ENCODE measurements around the gene TANGO2. TPM values are rescaled to one million over a fixed set of nuclear protein-coding genes. Genes with fewer than 3 reads are reported as not detected.
A peak's percentile ranks its signal among the peaks of the same experiment; 100 is the strongest.

TANGO2 gene
- total and polyA plus RNA-seq, 2 experiments from 2014 or later = 18.7 to 21.9 TPM

DNA sequence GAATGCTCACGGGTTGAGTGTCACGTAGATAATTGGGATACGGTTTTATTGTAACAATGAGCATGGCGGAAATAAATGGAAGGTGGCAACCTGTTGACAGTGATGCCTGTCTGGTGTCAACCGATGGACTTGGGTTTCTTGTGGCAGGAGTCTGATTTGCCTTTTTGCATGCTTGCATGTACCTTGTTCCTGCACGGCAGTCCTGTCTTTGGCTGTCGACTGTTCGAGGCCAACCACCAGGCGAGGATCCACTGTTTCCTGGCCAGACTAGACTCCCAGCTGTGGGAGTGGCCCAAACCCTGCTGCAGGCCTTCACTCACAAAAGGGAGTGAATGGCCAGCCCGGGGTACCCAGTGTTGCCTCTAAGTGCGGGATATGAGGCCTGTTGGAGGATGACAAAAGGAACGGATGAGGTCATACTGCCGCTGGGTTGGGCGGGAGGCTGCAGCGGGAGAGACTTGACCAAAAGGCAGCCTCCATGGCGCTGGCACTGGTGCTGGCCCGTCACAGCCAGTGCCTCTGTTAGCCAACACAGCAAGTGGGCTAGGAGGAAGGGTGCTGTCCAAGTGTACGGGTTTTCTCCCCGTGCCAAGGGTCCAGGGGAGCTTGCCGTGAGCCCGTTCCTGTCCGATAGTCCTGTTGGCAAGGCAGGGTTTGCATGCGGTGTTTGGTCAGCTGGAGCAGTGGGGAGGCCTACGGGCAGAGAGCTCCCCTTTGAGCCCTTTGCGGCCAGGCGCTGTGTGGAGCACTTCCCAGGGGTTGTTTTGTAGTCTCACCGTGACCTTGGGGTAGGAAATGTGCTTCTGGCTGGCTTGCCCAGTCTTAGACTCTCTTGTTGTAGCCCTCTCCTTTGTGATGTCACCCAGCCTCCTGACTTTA, 60.1 kb downstream of the TANGO2 start:
- peaks cover 4% of the 10 kb centered on the region for H3K36me3 ChIP-seq
- peaks cover 19% of the 10 kb centered on the region for H3K4me1 ChIP-seq (ENCODE audit: low read depth)
- TF ChIP-seq, protein P1, sequence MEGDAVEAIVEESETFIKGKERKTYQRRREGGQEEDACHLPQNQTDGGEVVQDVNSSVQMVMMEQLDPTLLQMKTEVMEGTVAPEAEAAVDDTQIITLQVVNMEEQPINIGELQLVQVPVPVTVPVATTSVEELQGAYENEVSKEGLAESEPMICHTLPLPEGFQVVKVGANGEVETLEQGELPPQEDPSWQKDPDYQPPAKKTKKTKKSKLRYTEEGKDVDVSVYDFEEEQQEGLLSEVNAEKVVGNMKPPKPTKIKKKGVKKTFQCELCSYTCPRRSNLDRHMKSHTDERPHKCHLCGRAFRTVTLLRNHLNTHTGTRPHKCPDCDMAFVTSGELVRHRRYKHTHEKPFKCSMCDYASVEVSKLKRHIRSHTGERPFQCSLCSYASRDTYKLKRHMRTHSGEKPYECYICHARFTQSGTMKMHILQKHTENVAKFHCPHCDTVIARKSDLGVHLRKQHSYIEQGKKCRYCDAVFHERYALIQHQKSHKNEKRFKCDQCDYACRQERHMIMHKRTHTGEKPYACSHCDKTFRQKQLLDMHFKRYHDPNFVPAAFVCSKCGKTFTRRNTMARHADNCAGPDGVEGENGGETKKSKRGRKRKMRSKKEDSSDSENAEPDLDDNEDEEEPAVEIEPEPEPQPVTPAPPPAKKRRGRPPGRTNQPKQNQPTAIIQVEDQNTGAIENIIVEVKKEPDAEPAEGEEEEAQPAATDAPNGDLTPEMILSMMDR (IDR thresholded peaks at IDR 0.05; ENCODE audit: low read depth, low read length) = no peak
- DNase-seq (ENCODE audit: low read depth in 1 of 2, low spot score in 1 of 2) = peak; percentile 17 to 57
- H3K4me3 ChIP-seq = peak overlapping the region; percentile 52
- H3K27ac ChIP-seq = peak overlapping the region; percentile 90
- no peaks in the 10 kb centered on the region for H3K27me3 ChIP-seq
- H3K9me3 ChIP-seq (ENCODE audit: low read depth) = no peaks in the 10 kb centered on the region

DNA sequence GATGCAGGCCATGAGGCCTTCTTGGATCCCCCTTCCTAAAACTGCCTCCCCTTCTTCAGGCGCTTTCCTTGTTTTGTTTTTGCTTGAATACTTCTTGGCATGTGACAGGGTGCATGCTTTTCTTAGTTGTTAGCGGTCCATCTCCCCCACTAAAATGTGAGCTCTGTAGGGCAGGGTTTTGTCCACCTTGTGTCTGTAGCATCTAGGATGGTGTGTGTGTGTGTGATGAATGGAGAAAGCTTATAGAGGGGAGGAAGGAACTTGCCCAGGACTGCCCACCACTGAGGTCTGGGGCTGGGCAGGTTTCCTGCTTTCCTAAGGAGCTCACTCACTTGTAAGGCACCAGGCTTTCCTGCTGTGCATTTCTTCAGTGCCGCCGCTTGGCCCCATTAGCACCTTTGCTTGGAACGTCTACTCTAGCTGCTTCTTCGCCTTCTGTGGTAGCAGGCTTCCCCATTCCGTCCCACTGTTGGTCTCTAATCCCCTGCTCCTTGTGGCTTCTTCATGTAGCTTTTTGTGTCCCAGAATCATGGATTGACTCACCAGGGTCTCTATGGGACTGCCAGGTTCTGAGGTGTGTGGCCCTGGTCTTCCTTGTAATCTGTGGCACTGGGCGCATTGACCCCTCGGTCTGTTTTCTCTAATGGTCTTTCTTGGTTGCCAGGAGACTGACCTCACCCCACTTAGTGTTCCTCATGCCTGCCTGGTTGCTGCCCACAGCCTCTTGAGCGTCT, 62.4 kb downstream of the TANGO2 start:
- H3K4me1 ChIP-seq (ENCODE audit: low read depth) = peaks cover 19% of the 10 kb centered on the region
- H3K27me3 ChIP-seq = no peaks in the 10 kb centered on the region
- DNase-seq (ENCODE audit: low read depth in 1 of 2, low spot score in 1 of 2) = no peak
- H3K4me3 ChIP-seq = no peak overlapping the region
- TF ChIP-seq, protein P1 (IDR thresholded peaks at IDR 0.05; ENCODE audit: low read depth, low read length) = no peak
- H3K36me3 ChIP-seq = peaks cover 26% of the 10 kb centered on the region
- no peak overlapping the region for H3K27ac ChIP-seq
- H3K9me3 ChIP-seq (ENCODE audit: low read depth) = no peaks in the 10 kb centered on the region

DNA sequence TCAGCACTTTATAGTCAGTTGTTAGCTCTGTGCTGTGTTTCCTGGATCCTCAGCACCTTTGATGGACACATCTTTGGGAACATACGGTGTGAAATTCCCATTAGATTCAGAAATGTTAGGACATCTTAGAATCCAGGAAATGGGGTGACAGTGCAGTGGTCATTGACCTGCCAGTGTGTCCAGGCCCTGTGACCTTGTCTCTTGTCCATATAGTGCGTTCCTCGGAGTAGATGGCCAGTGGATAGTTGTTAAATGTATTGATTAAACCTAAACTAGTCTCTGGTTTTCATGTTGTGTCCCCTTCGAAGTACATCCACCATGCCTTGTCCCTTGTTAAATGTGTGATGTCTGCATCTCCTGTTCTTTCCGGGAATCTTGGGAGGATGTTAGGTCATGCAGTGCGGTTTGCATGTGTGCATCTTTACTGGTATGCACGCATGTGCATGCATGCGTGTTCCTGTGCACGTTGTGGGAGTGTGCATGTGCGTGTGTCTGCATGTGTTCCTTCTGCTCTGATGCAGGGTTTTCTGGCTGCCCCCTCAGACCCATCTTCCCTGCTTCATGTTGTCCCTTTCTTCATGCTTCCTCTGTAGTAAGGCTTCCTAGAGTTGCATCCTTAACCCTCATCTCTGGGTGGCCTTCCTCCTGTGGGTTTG, 63.1 kb downstream of the TANGO2 start:
- no peak overlapping the region for H3K4me3 ChIP-seq
- H3K27ac ChIP-seq = peak overlapping the region; percentile 72
- TF ChIP-seq, protein P1 (IDR thresholded peaks at IDR 0.05; ENCODE audit: low read depth, low read length) = no peak
- DNase-seq (ENCODE audit: low read depth in 1 of 2, low spot score in 1 of 2) = no peak
- peaks cover 32% of the 10 kb centered on the region for H3K36me3 ChIP-seq
- H3K4me1 ChIP-seq (ENCODE audit: low read depth) = peaks cover 19% of the 10 kb centered on the region
- H3K9me3 ChIP-seq (ENCODE audit: low read depth) = no peaks in the 10 kb centered on the region
- H3K27me3 ChIP-seq = no peaks in the 10 kb centered on the region

DNA sequence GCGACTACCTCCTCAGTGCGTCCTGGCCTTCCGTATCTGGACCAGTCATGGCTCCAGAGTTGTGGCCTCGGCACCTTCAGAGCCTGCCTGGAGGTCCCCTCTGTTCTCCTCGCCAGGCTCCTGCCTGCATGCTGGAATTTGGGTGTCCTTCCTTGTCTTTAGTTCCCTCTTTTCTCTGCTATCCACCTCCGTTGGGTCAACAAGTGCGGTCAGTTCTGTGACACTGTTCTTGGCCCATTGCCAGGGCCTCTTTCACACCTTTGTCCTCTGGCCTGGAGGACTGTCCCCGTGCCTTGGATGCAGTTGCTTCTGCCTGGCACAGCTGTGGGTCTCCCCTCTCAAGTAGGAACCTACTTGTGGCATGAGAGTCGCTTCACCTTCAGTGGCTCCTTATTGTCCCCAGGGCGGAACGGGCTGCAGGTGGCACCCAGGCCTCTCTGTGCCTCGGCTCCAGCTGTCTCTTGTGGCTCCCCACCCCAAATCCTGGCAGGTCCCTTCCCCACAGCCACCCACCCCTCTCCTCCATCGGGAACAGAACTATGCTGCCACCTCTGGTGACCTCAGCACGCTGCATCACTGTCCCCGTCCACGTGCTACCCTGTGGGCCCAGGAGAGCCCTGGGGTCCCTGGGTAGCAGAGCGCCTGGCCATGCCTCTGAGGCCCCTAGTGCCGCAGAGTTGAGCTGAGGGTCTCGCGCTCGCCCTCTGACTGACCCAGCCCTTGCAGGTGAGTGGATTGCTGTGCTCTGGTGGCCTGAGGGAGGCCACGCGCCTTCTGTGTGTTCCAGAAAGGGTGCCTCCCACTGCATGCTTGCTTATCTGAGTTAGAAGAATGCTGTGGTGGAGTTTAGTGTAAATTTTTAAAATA, 63.9 kb downstream of the TANGO2 start:
- Histone ChIP-seq H3K27me3 (no peaks in the 10 kb centered on the region), H3K9me3 (ENCODE audit: low read depth) (no peaks in the 10 kb centered on the region), H3K4me1 (ENCODE audit: low read depth) (peaks cover 19% of the 10 kb centered on the region), H3K4me3 (no peak overlapping the region), H3K36me3 (peaks cover 40% of the 10 kb centered on the region), H3K27ac (peak overlapping the region; percentile 72)
- DNase-seq (ENCODE audit: low read depth in 1 of 2, low spot score in 1 of 2) = peak; percentile 21 to 70
- TF ChIP-seq, protein P1 (IDR thresholded peaks at IDR 0.05; ENCODE audit: low read depth, low read length) = peak; percentile 40

DNA sequence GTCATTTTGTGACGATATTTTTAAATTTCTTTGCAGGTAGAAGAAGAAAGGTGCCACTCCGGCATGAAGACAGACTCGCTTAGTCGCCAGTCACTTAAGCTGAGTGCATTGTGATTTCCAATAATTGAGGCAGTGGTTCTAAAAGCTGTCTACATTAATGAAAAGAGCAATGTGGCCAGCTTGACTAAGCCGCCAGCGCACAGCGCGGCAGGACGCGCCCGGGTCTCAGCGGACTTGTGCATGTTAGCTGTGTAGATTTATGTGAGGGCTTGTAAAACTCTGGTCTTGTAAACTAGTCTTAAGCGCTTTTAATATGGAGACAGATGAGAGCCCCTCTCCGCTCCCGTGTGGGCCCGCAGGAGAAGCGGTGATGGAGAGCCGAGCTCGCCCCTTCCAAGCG, 64.7 kb downstream of the TANGO2 start:
- DNase-seq (ENCODE audit: low read depth in 1 of 2, low spot score in 1 of 2) = no peak
- peaks cover 48% of the 10 kb centered on the region for H3K36me3 ChIP-seq
- no peak overlapping the region for H3K4me3 ChIP-seq
- H3K27ac ChIP-seq = peak overlapping the region; percentile 72
- no peaks in the 10 kb centered on the region for H3K27me3 ChIP-seq
- TF ChIP-seq, protein P1 (IDR thresholded peaks at IDR 0.05; ENCODE audit: low read depth, low read length) = no peak
- no peaks in the 10 kb centered on the region for H3K9me3 ChIP-seq (ENCODE audit: low read depth)
- H3K4me1 ChIP-seq (ENCODE audit: low read depth) = peaks cover 19% of the 10 kb centered on the region

All from cardiac muscle cell (in vitro differentiated cells and primary cell).